Fibroblast of skin of right biceps (primary cell): ENCODE data around the gene UBXN11.
"Not testable (repeated sequence)": the region's sequence is repeated elsewhere in the genome, so short reads cannot be mapped to it uniquely, and the experiment has no call there.

ENCODE experiments used
- DNase-seq: peaks from one replicate; pipeline ENCODE4 v3.0.0-alpha.2; 2013

The UBXN11 gene

DNA sequence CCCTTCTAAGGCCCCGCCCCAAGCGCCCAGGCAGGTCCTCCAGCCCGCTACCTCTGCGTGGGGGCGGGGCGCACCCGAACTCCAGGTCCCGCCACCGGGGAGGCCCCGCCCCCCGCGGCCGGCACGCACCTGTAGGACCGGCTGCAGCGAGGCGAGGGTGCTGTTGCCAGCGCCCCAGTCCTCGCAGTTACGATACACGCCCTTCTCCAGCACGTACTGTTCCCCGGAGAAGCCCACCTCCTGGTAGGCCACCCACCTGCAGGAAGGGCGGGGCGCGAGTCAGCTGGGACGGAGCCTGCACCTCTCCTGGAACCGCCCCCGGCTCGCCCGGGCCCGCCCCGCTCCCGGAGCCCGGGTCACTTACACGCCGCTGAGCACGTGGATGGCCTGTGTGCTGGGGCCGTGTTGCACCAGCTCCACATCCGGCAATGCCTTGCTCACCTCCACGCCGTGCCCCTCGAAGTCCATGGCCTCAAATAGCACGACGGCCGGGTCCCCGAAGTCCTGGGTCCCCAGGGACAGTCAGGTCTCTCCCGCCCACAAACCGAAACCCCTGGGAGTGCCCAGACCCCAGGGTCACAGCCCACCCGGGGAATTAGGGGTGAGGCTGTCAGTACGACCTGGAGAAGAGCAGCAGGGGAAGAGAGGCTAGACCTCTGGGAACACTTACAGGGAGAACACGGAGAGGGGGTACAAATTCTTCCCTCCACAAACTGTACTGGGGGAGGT is 30.2 kb upstream of the UBXN11 start:
- no peak for DNase-seq

GRCh38 chr1:26335774-26336476 is 29.5 kb upstream of the UBXN11 start:
- no peak for DNase-seq

DNA sequence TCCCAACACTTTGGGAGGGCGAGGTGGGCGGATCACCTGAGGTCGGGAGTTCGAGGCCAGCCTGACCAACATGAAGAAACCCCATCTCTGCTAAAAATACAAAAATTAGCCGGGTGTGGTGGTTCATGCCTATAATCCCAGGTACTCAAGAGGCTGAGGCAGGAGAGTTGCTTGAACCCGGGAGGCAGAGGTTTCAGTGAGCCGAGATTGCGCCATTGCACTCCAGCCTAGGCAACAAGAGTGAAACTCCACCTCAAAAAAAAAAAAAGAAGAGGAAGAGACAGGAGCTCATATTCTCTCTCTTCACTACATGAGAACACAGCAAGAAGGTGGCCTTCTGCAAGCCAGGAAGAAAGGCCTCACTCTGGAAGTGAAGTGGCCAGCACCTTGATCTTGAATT is 26.9 kb upstream of the UBXN11 start:
- DNase-seq = not testable (repeated sequence)

DNA sequence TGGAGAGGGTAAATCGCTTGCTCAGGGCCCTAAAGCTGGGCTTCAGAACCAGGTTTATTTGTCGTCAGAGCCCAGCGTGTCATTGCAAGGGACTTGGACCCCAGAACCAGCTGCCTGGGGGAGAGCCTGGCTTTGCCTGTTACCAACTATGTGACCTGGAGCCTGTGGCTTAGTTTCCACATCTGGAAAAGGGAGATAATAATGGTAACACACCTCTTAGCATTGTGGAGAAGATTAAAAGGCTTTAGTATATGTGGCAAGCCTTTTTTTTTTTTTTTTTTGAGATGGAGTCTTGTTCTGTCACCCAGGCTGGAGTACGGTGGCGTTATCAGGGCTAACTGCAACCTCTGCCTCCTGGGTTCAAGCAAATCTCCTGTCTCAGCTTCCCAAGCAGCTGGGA is 23.8 kb upstream of the UBXN11 start:
- DNase-seq = no peak

DNA sequence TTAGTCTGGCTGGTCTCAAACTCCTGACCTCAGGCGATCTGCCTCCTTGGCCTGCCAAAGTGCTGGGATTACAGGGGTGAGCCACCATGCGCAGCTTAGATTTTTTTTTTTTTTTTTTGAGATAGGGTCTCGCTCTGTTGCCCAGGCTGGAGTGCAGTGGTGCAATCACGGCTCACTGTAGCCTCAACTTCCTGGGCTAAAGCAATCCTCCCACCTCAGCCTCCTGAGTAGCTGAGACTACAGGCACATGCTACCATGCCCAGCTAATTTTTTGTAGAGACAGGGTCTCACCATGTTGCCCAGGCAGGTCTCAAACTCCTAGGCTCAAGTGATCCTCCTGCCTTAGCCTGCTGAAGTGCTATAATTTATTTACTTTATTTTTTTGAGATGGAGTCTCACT is 22.9 kb upstream of the UBXN11 start:
- not testable (repeated sequence) for DNase-seq

- no peak for DNase-seq
Measured at GRCh38 chr1:26328597-26328996, 22.2 kb upstream of the UBXN11 start.

GRCh38 chr1:26327956-26328362 is 21.5 kb upstream of the UBXN11 start:
- no peak for DNase-seq

DNA sequence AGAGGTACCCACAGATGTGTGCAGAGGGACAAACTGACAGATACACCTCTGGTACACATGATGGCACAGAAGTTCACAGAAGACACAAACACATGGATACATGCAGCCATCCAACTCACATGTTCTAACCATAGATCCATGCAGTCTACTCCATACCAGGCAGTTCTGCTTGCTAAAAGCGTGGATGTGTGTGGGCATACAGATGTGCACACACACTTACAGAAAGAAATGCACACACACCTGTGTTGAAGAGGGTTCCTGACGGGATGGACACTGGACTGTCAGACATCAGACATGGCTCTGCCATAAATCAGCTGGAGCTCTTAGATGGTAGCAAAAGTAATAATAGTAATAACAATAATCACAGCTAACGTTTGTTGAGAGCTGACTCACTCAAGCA is 18.1 kb upstream of the UBXN11 start:
- DNase-seq = no peak

DNA sequence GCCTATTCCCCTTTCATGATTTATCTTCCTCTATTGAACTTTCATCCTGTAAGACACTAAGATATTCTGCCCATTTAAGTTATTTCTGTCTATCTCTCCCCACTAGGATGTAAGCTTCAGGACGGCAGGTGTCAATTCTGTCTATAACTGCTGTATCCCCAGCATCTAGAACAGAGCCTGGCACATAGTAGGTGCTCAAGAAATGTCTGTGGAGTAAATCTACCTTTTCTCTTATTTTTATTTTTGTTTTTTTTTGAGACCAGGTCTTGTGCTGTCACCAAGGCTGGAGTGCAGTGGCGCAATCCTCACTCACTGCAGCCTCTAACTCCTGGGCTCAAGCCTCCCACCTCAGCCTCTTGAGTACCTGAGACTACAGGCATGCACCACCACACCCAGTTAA is 16.9 kb upstream of the UBXN11 start:
- no peak for DNase-seq

DNA sequence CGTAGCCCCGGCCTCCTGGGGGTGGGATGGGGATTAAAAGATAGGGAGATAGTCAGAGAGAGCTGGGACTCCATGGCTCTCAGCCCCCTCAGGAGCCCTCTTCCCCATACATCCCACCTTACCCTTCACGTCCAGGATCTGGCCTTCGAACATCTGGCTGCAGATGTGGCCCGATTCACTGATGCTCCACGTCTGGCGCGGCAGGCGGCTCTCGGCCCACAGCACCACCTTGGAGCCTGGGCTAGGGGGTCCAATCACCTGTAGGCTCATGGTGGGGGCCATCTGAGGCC is 15.6 kb upstream of the UBXN11 start:
- no peak for DNase-seq

- peak; percentile 79 for DNase-seq
Measured at GRCh38 chr1:26321315-26322041, 15.0 kb upstream of the UBXN11 start.

DNA sequence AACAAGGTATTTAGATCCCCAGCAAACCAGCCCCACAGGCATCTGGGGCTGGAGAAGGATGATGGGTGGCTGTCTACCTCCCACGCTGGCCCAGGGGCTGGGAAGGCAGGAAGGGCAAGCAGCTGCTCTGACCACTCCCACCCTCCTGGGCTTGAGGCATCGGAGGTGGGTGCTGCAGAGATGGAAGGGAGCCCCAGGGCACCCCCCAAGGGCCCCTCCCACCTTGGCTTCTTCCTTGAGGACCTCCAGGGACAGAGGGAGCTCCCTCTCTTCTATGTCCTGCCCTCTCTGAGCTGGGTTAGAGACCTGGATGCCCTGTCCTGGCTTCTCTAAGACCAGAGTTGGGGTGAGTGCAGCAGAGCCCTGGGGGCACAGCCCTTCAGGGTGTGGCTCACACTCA is 14.5 kb upstream of the UBXN11 start:
- no peak for DNase-seq

- no peak for DNase-seq
Measured at GRCh38 chr1:26318338-26319064, 12.1 kb upstream of the UBXN11 start.

- DNase-seq = no peak
Measured at GRCh38 chr1:26317612-26318337, 11.3 kb upstream of the UBXN11 start, which contains the start of gene CD52. CD52 (plus strand) TSS chr1:26317958; CDS start chr1:26318018, 60 bp downstream.

DNA sequence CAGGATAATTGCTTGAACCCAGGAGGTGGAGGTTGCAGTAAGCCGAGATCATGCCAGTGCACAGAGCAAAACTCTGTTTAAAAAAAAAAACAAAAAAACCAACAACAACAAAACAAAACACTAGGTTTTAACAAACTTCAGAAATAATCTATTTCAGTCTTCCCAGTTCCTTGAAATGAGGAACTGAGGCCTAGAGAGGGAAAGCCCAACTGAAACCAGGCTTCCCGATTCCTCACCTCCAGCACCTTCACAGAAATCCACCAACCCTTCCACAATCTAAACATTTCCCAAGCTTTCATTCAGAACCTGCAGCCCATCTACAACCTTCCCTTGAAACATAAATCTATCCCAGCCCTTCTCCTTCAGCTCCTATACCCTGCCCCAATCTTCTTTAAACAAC is 10.7 kb upstream of the UBXN11 start:
- no peak for DNase-seq

- no peak for DNase-seq
Measured at GRCh38 chr1:26315874-26316850, 9.7 kb upstream of the UBXN11 start.

DNA sequence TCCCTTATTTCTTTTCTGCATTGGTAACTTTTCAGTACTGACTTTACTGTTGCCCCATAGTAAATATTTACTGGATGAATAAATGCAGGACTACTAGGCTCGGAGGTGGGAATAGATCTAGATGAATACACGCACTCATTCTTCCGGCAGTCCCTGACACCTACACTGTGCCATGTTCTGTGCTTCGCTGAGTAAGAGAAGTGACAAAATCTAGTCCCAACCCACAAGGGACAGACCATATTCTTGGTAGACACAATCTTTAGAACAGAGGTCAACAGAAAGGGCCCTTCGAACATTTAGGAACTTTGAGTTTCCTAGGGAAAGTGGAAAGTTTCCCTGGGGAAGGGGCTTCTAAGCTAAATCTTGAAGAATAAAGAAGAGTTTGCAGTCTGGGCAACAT is 8.1 kb upstream of the UBXN11 start:
- no peak for DNase-seq

DNA sequence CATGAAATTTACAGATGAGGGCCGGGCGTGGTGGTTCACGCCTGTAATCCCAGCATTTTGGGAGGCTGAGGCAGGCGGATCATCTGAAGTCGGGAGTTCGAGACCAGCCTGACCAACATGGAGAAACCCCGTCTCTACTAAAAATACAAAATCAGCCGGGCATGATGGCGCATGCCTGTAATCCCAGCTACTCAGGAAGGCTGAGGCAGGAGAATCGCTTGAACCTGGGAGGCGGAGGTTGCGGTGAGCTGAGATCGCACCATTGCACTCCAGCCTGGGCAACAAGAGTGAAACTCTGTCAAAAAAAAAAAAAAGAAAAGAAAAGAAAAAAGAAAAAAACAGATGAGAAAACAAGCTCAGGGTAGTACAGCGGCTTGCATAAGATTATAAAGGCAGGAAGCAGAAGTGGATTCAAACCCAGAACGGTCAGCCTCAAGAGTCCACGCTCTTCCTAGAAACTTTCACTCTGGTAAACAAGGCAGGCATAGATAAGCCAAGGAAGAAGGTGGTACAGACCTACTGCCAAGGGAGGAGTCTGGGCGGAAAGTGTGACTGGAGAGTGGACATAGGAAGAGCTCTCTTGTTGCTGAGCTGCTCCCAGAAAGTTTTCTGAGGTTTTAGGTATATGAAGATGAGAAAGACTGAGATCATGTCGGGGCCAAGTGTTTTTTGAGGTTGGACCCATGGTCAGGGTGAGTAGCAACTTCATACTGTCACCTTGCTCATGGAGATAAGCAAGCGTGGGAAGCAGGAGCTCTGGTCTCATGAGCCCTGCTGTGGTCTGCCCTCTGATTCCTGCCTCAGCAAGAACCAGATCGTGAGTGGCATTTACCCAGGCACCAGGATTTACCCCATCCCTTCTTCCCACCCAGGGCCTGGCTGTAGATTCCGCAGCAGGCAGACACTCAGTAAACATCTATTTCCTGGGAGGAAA is 1.8 kb upstream of the UBXN11 start:
- not testable (repeated sequence) for DNase-seq

DNA sequence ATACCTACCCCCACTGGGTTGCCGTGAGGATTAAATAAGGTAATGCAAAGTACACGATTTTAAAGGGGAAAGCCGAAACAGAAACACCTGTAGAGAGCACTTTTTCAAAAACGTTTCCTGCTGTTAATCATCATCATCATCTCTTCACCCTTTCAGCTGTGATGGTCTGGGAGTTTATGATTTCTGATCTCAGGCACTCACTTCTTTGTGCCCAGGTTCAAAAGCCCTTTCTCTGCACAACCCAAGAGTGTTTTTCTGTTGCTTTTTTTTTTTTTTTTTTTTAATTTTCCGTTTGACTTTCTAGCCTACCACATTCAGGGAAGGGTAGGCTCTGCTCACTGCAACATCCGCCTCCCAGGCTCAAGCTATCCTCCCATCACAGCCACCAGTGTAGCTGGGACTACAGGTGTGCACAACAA is 936 bp upstream of the UBXN11 start:
- DNase-seq = no peak

DNA sequence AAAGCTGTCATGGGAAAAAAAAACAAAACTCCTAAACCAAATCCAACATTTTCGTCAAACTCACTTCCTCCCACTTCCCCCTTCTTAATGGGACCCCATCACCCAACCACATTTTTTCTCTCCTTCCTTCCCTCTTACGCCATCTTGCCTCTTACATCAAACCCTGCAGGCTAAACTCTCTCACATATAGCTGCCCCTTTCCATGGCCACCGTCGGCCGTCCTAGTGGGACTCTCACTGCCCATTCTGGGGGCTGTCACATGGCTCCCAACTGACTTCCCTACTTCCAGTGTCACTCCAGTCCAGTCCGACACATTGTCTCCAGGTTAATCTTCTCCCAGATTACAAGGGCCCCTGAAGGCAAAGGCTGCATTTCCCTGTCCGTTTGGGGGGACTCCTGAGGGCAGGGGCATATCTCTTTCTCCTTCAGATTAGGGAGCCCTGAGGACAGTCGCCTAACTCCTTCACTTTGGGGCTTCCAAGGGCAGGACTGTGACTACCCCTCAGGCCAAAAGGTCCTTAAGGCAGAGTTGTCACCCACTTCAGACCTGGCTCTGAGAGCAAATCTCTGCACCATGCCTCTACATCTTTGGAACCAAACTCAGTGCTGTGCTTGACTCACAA is 658 bp downstream of the UBXN11 start:
- no peak for DNase-seq
